K562 (cell line): Measurements from ENCODE around the gene C10orf143. TPM values are rescaled to one million over a fixed set of nuclear protein-coding genes. Genes with fewer than 3 reads are reported as not detected.

ENCODE experiments used
- ATAC-seq: fragments of 200-7000 bp; cut with Tn5 transposase; 3 replicates; pipeline ENCODE4 v1.9.1; 2020; ENCODE audit warnings: moderate library complexity
- BruUV-seq: library from RNA; stranded (reverse); fragments of 400-500 nt; replicated peaks from 2 replicates; lab custom pipeline; 2021; lab: Mats Ljungman, UMichigan
- CTCF ChIA-PET: fragments of 300-600 bp; formaldehyde crosslinking; extraction: SDS; loops from one replicate; lab custom pipeline; 2021; ENCODE audit warnings: low intra/inter-chr PET ratio; lab: Yijun Ruan, JAX
- POLR2A ChIA-PET: fragments of 300-600, 350-650 bp; sonication (Branson Sonifier 250); formaldehyde crosslinking; extraction: SDS; loops from one replicate; lab custom pipeline; 2021; ENCODE audit warnings: antibody characterized with exemption, inconsistent platforms; lab: Yijun Ruan, JAX
- DNase-seq, 4 experiments: peaks; one replicate each; pipeline versions ENCODE4 v3.0.0 to v3.0.0-alpha.2; 2011 to 2018; ENCODE audit warnings: low spot score in 3 of 4, mixed read lengths in 3 of 4; ENCODE audit errors: extremely low read depth in 1 of 4
- FAIRE-seq: peaks from 2 replicates; lab custom pipeline; 2011; peaks lifted over from hg19 to GRCh38; lab: Jason Lieb, UNC
- H2AFZ ChIP-seq: 2 replicates; pipeline ENCODE4 v1.6.0; 2011; ENCODE audit warnings: low read depth, low read length, control low read depth, inconsistent platforms
- H3K27ac ChIP-seq: fragments of 200-600 bp; 3 replicates; pipeline ENCODE4 v1.8.0; 2011; ENCODE audit warnings: low read depth, mild to moderate bottlenecking, control low read depth, inconsistent platforms, low read length, moderate library complexity, mixed read lengths; ENCODE audit errors: extremely low read depth
- H3K27me3 ChIP-seq, 2 experiments: fragments of 300-600 bp in 1 of 2; 2 replicates in 1 of 2; 3 replicates in 1 of 2; pipeline versions ENCODE4 v1.6.0 to v1.8.0; 2011; ENCODE audit warnings: inconsistent platforms in 2 of 2, low read length in 2 of 2, mild to moderate bottlenecking in 1 of 2, mixed read lengths in 1 of 2, moderate library complexity in 1 of 2; ENCODE audit not compliant: control insufficient read depth in 2 of 2, insufficient read depth in 2 of 2
- H3K36me3 ChIP-seq: fragments of 300-600 bp; 3 replicates; pipeline ENCODE4 v1.8.0; 2011; ENCODE audit warnings: mild to moderate bottlenecking, low read length, inconsistent platforms; ENCODE audit not compliant: control insufficient read depth, insufficient read depth
- H3K4me1 ChIP-seq, 2 experiments: fragments of 200-600 bp in 1 of 2; replicated peaks in 1 of 2; 2 replicates in 1 of 2; 3 replicates in 1 of 2; pipeline versions ENCODE4 v1.5.1 to v1.8.0; 2011; ENCODE audit warnings: inconsistent platforms in 2 of 2, low read length in 2 of 2, mild to moderate bottlenecking in 1 of 2, mixed read lengths in 1 of 2, moderate library complexity in 1 of 2; ENCODE audit not compliant: control insufficient read depth in 2 of 2, insufficient read depth in 2 of 2
- H3K4me2 ChIP-seq: 2 replicates; pipeline ENCODE4 v1.6.1; 2011; ENCODE audit warnings: low read length, control low read depth, inconsistent platforms, mixed read lengths; ENCODE audit not compliant: insufficient read depth
- H3K4me3 ChIP-seq: fragments of 200-600 bp; sonication (generic), shearing (Covaris generic); 2 replicates; pipeline ENCODE4 v1.5.1; 2016; ENCODE audit warnings: control low read depth, inconsistent platforms
- H3K79me2 ChIP-seq: fragments of 200-600 bp; 3 replicates; pipeline ENCODE4 v1.8.0; 2011; ENCODE audit warnings: low read length, inconsistent platforms; ENCODE audit not compliant: control insufficient read depth, insufficient read depth
- H3K9ac ChIP-seq, 2 experiments: 2 replicates each; pipeline versions ENCODE4 v1.6.0 to v1.6.1; 2011; ENCODE audit warnings: low read depth in 2 of 2, low read length in 2 of 2, control low read depth in 1 of 2, inconsistent platforms in 1 of 2, mild to moderate bottlenecking in 1 of 2, mixed read lengths in 1 of 2; ENCODE audit not compliant: insufficient read depth in 1 of 2
- H3K9me1 ChIP-seq: one replicate; pipeline ENCODE4 v1.6.0; 2011; ENCODE audit warnings: inconsistent platforms, mild to moderate bottlenecking, low read length, moderate library complexity; ENCODE audit not compliant: control insufficient read depth, insufficient read depth
- H3K9me3 ChIP-seq: replicated peaks from 2 replicates; pipeline ENCODE4 v1.5.1; 2011; ENCODE audit warnings: low read depth, low read length, inconsistent platforms; ENCODE audit not compliant: control insufficient read depth, insufficient read depth
- H4K20me1 ChIP-seq: replicated peaks from 2 replicates; pipeline ENCODE4 v1.6.1; 2011; ENCODE audit warnings: low read length, inconsistent platforms, mixed read lengths; ENCODE audit not compliant: control insufficient read depth, insufficient read depth
- FUS ChIP-seq: fragments of 200-400 bp; formaldehyde crosslinking; optimal IDR thresholded peaks from 2 replicates; pipeline ENCODE3; 2017; ENCODE audit warnings: low read depth, low read length
- HIVEP1 ChIP-seq: fragments of 250-450 bp; sonication (Bioruptor Pico); IDR thresholded peaks from 2 replicates; pipeline ENCODE4 v1.4.0; 2020; ENCODE audit warnings: mild to moderate bottlenecking
- HLTF ChIP-seq: fragments of 450-650 bp; IDR thresholded peaks from 2 replicates; pipeline ENCODE4 v1.6.1; 2016
- L3MBTL2 ChIP-seq: fragments of 450-650 bp; IDR thresholded peaks from 2 replicates; pipeline ENCODE4 v1.6.1; 2016; ENCODE audit warnings: mild to moderate bottlenecking, moderate library complexity
- LCOR ChIP-seq: sonication (generic); formaldehyde crosslinking; IDR thresholded peaks from 2 replicates; pipeline ENCODE4 v1.8.0; 2022; ENCODE audit warnings: mild to moderate bottlenecking, missing genetic modification reagents
- PCBP1 ChIP-seq: fragments of 200-400 bp; formaldehyde crosslinking; IDR thresholded peaks from 2 replicates; pipeline ENCODE4 v1.6.1; 2018; ENCODE audit warnings: mild to moderate bottlenecking, low read depth, low read length; ENCODE audit not compliant: poor library complexity, severe bottlenecking
- PPARD ChIP-seq: fragments of 250-450 bp; sonication (Bioruptor Pico); IDR thresholded peaks from 2 replicates; pipeline ENCODE4 v1.8.0; 2022; ENCODE audit warnings: inconsistent platforms, mild to moderate bottlenecking, moderate library complexity
- RAD21 ChIP-seq, 2 experiments: fragments of 250-450 bp in 1 of 2; fragments of 450-650 bp in 1 of 2; sonication (Bioruptor Pico) in 1 of 2; formaldehyde crosslinking in 1 of 2; IDR thresholded peaks in 1 of 2; conservative IDR thresholded peaks in 1 of 2; 2 replicates each; pipeline versions ENCODE4 v1.4.0 to v1.8.0; 2020 to 2022; ENCODE audit warnings: mild to moderate bottlenecking in 2 of 2, moderate library complexity in 1 of 2
- SETDB1 ChIP-seq: IDR thresholded peaks from one replicate; pipeline ENCODE4 v1.6.1; 2012; ENCODE audit warnings: low read length, control low read depth, inconsistent platforms
- SMC3 ChIP-seq: conservative IDR thresholded peaks from 2 replicates; pipeline ENCODE4 v1.6.1; 2011; ENCODE audit warnings: low read depth, low read length, improper control_type of control experiment; ENCODE audit not compliant: insufficient read depth
- TAF7 ChIP-seq: fragments of 450-650 bp; IDR thresholded peaks from 2 replicates; pipeline ENCODE4 v1.6.1; 2016; ENCODE audit warnings: missing genetic modification characterization, missing compliant biosample characterization
- TBP ChIP-seq: optimal IDR thresholded peaks from 2 replicates; pipeline ENCODE3; 2011; ENCODE audit warnings: low read depth, low read length, improper control_type of control experiment
- TEAD4 ChIP-seq, 2 experiments: sonication (generic) in 1 of 2; formaldehyde crosslinking in 1 of 2; IDR thresholded peaks; 2 replicates each; pipeline versions ENCODE4 v1.6.1 to v1.8.0; 2012 to 2022; ENCODE audit warnings: borderline replicate concordance in 1 of 2, inconsistent platforms in 1 of 2, low read length in 1 of 2, mild to moderate bottlenecking in 1 of 2, missing genetic modification reagents in 1 of 2
- ZNF133 ChIP-seq: fragments of 250-450 bp; sonication (Bioruptor Pico); IDR thresholded peaks from 2 replicates; pipeline ENCODE4 v1.4.0; 2020; ENCODE audit warnings: mild to moderate bottlenecking
- ZNF395 ChIP-seq: fragments of 200-800 bp; sonication (Bioruptor generic); IDR thresholded peaks from 2 replicates; pipeline ENCODE4 v1.6.1; 2017; ENCODE audit warnings: missing genetic modification characterization, missing compliant biosample characterization
- WGBS: fragments of 100-300 bp; shearing (Covaris generic); methylation state at CpG from one replicate; pipeline ENCODE4 v1.1.6; 2016; ENCODE audit warnings: low coverage, mixed read lengths; ENCODE audit not compliant: insufficient coverage; ENCODE audit errors: missing lambda C conversion rate; 5-methylcytosine and 5-hydroxymethylcytosine counted together
- in situ Hi-C: fragments of 300-500 bp; cut with MboI; formaldehyde crosslinking; loops from 4 replicates; pipeline ENCODE4 v1.15.0; 2018; ENCODE audit warnings: inconsistent platforms, mixed read lengths
- intact Hi-C: fragments of 100-400 bp; cut with micrococcal nuclease; formaldehyde crosslinking; loops from 2 replicates; pipeline ENCODE4 v1.14.2; 2022
- polyA plus RNA-seq, 8 experiments: library from polyadenylated mRNA; depleted of rRNA in 4 of 8; stranded (reverse) in 5 of 8; unstranded in 3 of 8; fragments of >200 nt; fragmentation: Nextera tagmentation in 2 of 8; fragmentation: Illumina TruSeq in 1 of 8; extraction: Ambion mirVana in 2 of 8; extraction: Trizol in 1 of 8; gene quantifications; 2 replicates each; pipeline versions ENCODE4 v1.2.1 to v1.2.3, GENCODE V29; 2011 to 2014; ENCODE audit warnings: inconsistent platforms in 1 of 8, missing spikeins in 1 of 8
- total RNA-seq, 7 experiments: library from RNA; depleted of rRNA in 6 of 7; stranded (reverse); fragments of >200 nt in 6 of 7; fragmentation: Illumina TruSeq in 2 of 7; extraction: Trizol in 2 of 7; gene quantifications; 2 replicates each; pipeline versions ENCODE4 v1.2.1 to v1.2.3, GENCODE V29; 2011 to 2021; ENCODE audit warnings: low replicate concordance in 1 of 7
- TF ChIP-seq, protein P1 (sequence below): sonication (generic); formaldehyde crosslinking; IDR thresholded peaks from 2 replicates; pipeline ENCODE4 v1.8.1; 2022; ENCODE audit warnings: missing genetic modification reagents
- TF ChIP-seq, protein P2 (sequence below), 3 experiments: IDR thresholded peaks in 2 of 3; conservative IDR thresholded peaks in 1 of 3; 2 replicates each; pipeline ENCODE4 v1.5.1; 2011 to 2012; ENCODE audit warnings: low read length in 3 of 3, mild to moderate bottlenecking in 3 of 3, control low read depth in 2 of 3, improper control_type of control experiment in 1 of 3, inconsistent platforms in 1 of 3, low read depth in 1 of 3, mixed read lengths in 1 of 3, moderate library complexity in 1 of 3; ENCODE audit not compliant: insufficient read depth in 2 of 3

C10orf143 gene
- total and polyA plus RNA-seq, 9 of the 15 experiments (the other 6 are each of a cell fraction or from before 2014, with no cell fraction given): 0.07 to 0.42 (median 0.25) TPM; not detected in 2

- Histone ChIP-seq H4K20me1 (no peaks in the 10 kb centered on the region), H3K27ac (no peak overlapping the region), H3K9me3 (no peaks in the 10 kb centered on the region), H3K9me1 (no peaks in the 10 kb centered on the region), H3K4me1 (peaks cover 0 to 5% of the 10 kb centered on the region in 2 experiments; a peak in 1 of 5 replicates), H3K36me3 (no peaks in the 10 kb centered on the region), H3K79me2 (no peaks in the 10 kb centered on the region), H2AFZ (no peak overlapping the region), H3K4me2 (no peak overlapping the region), H3K4me3 (no peak overlapping the region), H3K27me3 (peaks cover 0 to 8% of the 10 kb centered on the region in 2 experiments; a peak in 1 of 5 replicates), H3K9ac (no peak overlapping the region)
- intact Hi-C loops (no loop called here), in situ Hi-C loops (no loop called here)
- BruUV-seq: no TSS peak
- CTCF ChIA-PET: interaction anchor here (0.6 kb wide), 1 partner anchor 21 kb away, joined by 3 read pairs; no protein-coding TSS in a partner anchor
- WGBS: 1% methylated on average over 10 of the region's 10 CpGs
- ATAC-seq (peak; percentile 91), FAIRE-seq (peak; percentile 37), DNase-seq (peak; percentile 23 to 63 (median 44))
- POLR2A ChIA-PET: interaction anchor here (0.6 to 1.3 kb wide), 3 partner anchors 11 to 571 kb away, joined by 3 to 4 read pairs (median 4); no protein-coding TSS in a partner anchor
- TF ChIP-seq SETDB1 (no peak), PPARD (no peak), RAD21 (CRISPR knock-in tag; conservative IDR thresholded peaks at IDR 0.05 in 1 of 2, IDR thresholded peaks at IDR 0.05 in 1 of 2) (peak; percentile 18 to 52; a peak in 3 of 4 replicates), TAF7 (tag) (no peak), ZNF395 (CRISPR knock-in tag) (no peak), FUS (no peak), TBP (no peak), HIVEP1 (no peak), SMC3 (0 out of 2 replicates have a peak, but pooled peaks have one; percentile 25), HLTF (no peak), TEAD4 (IDR thresholded peaks at IDR 0.05; ENCODE audit: low read length) (peak; percentile 84), TEAD4 (CRISPR knock-in tag; IDR thresholded peaks at IDR 0.05; ENCODE audit: borderline replicate concordance) (no peak), ZNF133 (CRISPR knock-in tag) (no peak), PCBP1 (no peak), L3MBTL2 (0 out of 2 replicates have a peak, but pooled peaks have one; percentile 19), LCOR (CRISPR knock-in tag) (no peak)
- TF ChIP-seq, protein P1, sequence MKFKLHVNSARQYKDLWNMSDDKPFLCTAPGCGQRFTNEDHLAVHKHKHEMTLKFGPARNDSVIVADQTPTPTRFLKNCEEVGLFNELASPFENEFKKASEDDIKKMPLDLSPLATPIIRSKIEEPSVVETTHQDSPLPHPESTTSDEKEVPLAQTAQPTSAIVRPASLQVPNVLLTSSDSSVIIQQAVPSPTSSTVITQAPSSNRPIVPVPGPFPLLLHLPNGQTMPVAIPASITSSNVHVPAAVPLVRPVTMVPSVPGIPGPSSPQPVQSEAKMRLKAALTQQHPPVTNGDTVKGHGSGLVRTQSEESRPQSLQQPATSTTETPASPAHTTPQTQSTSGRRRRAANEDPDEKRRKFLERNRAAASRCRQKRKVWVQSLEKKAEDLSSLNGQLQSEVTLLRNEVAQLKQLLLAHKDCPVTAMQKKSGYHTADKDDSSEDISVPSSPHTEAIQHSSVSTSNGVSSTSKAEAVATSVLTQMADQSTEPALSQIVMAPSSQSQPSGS (CRISPR knock-in tag): no peak
- TF ChIP-seq, protein P2, sequence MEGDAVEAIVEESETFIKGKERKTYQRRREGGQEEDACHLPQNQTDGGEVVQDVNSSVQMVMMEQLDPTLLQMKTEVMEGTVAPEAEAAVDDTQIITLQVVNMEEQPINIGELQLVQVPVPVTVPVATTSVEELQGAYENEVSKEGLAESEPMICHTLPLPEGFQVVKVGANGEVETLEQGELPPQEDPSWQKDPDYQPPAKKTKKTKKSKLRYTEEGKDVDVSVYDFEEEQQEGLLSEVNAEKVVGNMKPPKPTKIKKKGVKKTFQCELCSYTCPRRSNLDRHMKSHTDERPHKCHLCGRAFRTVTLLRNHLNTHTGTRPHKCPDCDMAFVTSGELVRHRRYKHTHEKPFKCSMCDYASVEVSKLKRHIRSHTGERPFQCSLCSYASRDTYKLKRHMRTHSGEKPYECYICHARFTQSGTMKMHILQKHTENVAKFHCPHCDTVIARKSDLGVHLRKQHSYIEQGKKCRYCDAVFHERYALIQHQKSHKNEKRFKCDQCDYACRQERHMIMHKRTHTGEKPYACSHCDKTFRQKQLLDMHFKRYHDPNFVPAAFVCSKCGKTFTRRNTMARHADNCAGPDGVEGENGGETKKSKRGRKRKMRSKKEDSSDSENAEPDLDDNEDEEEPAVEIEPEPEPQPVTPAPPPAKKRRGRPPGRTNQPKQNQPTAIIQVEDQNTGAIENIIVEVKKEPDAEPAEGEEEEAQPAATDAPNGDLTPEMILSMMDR (IDR thresholded peaks at IDR 0.05 in 2 of 3, conservative IDR thresholded peaks at IDR 0.05 in 1 of 3; ENCODE audit: insufficient read depth in 2 of 3, low read depth in 1 of 3, low read length in 3 of 3): peak; percentile 65 to 70 (median 66)
Measured at GRCh38 chr10:130127364-130128061, 16.9 kb upstream of the C10orf143 start.
